Stimulated activated CD4-positive, alpha-beta T cell treated with anti-CD3 and anti-CD28 coated beads, Interleukin-15, amount 100 ng/mL, for 24 hours (primary cell): ENCODE data around the gene SPACA7.
"Not testable (repeated sequence)": the region's sequence is repeated elsewhere in the genome, so short reads cannot be mapped to it uniquely, and the experiment has no call there.

ENCODE experiments used
- DNase-seq: peaks from one replicate; pipeline ENCODE4 v3.0.0-alpha.2; 2020

SPACA7 gene

GRCh38 chr13:112431734-112432133 is 55.6 kb downstream of the SPACA7 start:
- DNase-seq, result no peak

- not testable (repeated sequence) for DNase-seq
Measured at GRCh38 chr13:112432734-112433133, 56.6 kb downstream of the SPACA7 start.

GRCh38 chr13:112433517-112433916 is 57.4 kb downstream of the SPACA7 start:
- not testable (repeated sequence) for DNase-seq

- no peak for DNase-seq
Measured at GRCh38 chr13:112434032-112434431, 57.9 kb downstream of the SPACA7 start.

- no peak for DNase-seq
Measured at GRCh38 chr13:112434937-112435523, 58.9 kb downstream of the SPACA7 start.

GRCh38 chr13:112435973-112436372 is 59.8 kb downstream of the SPACA7 start:
- DNase-seq, result no peak

- no peak for DNase-seq
Measured at GRCh38 chr13:112438094-112438493, 61.9 kb downstream of the SPACA7 start.

- no peak for DNase-seq
Measured at GRCh38 chr13:112438515-112438914, 62.4 kb downstream of the SPACA7 start.

- DNase-seq, result no peak
Measured at GRCh38 chr13:112441226-112441625, 65.1 kb downstream of the SPACA7 start.

GRCh38 chr13:112441779-112442310 is 65.7 kb downstream of the SPACA7 start:
- DNase-seq, result no peak

GRCh38 chr13:112442483-112443090 is 66.4 kb downstream of the SPACA7 start:
- no peak for DNase-seq

- peak; percentile 25 for DNase-seq
Measured at GRCh38 chr13:112443191-112443994, 67.2 kb downstream of the SPACA7 start.

GRCh38 chr13:112443995-112444311 is 67.8 kb downstream of the SPACA7 start:
- DNase-seq, result peak; percentile 73

- no peak for DNase-seq
Measured at GRCh38 chr13:112444416-112445399, 68.6 kb downstream of the SPACA7 start.

- no peak for DNase-seq
Measured at GRCh38 chr13:112445411-112446271, 69.5 kb downstream of the SPACA7 start.

GRCh38 chr13:112446347-112446861 is 70.2 kb downstream of the SPACA7 start:
- no peak for DNase-seq

- no peak for DNase-seq
Measured at GRCh38 chr13:112446867-112447266, 70.7 kb downstream of the SPACA7 start.

- no peak for DNase-seq
Measured at GRCh38 chr13:112447306-112447705, 71.2 kb downstream of the SPACA7 start.

- no peak for DNase-seq
Measured at GRCh38 chr13:112447761-112448603, 71.8 kb downstream of the SPACA7 start.
